ENCODE results near the gene ARHGEF11.

ARHGEF11 gene

GRCh38 chr1:156948708-156949107 is 96.8 kb downstream of the ARHGEF11 start:
- DNase-seq: no peak

- no peak for DNase-seq
Measured at GRCh38 chr1:156947818-156948525, 97.6 kb downstream of the ARHGEF11 start.

- no peak for DNase-seq
Measured at GRCh38 chr1:156947127-156947526, 98.4 kb downstream of the ARHGEF11 start.

- DNase-seq: no peak
Measured at GRCh38 chr1:156945881-156946661, 99.5 kb downstream of the ARHGEF11 start.

GRCh38 chr1:156944848-156945247 is 100.7 kb downstream of the ARHGEF11 start:
- no peak for DNase-seq

GRCh38 chr1:156944268-156944667 is 101.3 kb downstream of the ARHGEF11 start:
- DNase-seq: no peak

- no peak for DNase-seq
Measured at GRCh38 chr1:156943756-156944155, 101.8 kb downstream of the ARHGEF11 start.

- no peak for DNase-seq
Measured at GRCh38 chr1:156942576-156942975, 103.0 kb downstream of the ARHGEF11 start.

- no peak for DNase-seq
Measured at GRCh38 chr1:156942176-156942575, 103.4 kb downstream of the ARHGEF11 start.

GRCh38 chr1:156941675-156942074 is 103.9 kb downstream of the ARHGEF11 start:
- no peak for DNase-seq

- DNase-seq: no peak
Measured at GRCh38 chr1:156939786-156940334, 105.7 kb downstream of the ARHGEF11 start.

- DNase-seq: no peak
Measured at GRCh38 chr1:156938813-156939212, 106.7 kb downstream of the ARHGEF11 start.

- DNase-seq: no peak
Measured at GRCh38 chr1:156937883-156938282, 107.7 kb downstream of the ARHGEF11 start.

GRCh38 chr1:156936721-156937220 is 108.8 kb downstream of the ARHGEF11 start:
- DNase-seq: no peak

GRCh38 chr1:156936191-156936590 is 109.4 kb downstream of the ARHGEF11 start:
- DNase-seq: no peak

- DNase-seq: no peak
Measured at GRCh38 chr1:156935505-156936128, 109.9 kb downstream of the ARHGEF11 start.

GRCh38 chr1:156933136-156933535 is 112.4 kb downstream of the ARHGEF11 start:
- no peak for DNase-seq

GRCh38 chr1:156931974-156932710 is 113.4 kb downstream of the ARHGEF11 start:
- no peak for DNase-seq

GRCh38 chr1:156931211-156931952 is 114.2 kb downstream of the ARHGEF11 start:
- no peak for DNase-seq

GRCh38 chr1:156930483-156930882 is 115.1 kb downstream of the ARHGEF11 start:
- no peak for DNase-seq

- no peak for DNase-seq
Measured at GRCh38 chr1:156929596-156930238, 115.8 kb downstream of the ARHGEF11 start.

Data from NCI-H2029 treated with DMSO at 0.1 percent for 48 hours (cell line).